Karpas-422 (cell line): Measurements from ENCODE around the gene CTNNA2. TPM values are rescaled to one million over a fixed set of nuclear protein-coding genes. Genes with fewer than 3 reads are reported as not detected.

Experiments
- DNase-seq: peaks from one replicate; pipeline ENCODE4 v3.0.0-alpha.2; 2015
- H2AFZ ChIP-seq: fragments of 200-600 bp; sonication (generic); 2 replicates; pipeline ENCODE4 v1.6.1; 2014; ENCODE audit warnings: antibody characterized with exemption, low read length, mixed read lengths
- H3K27ac ChIP-seq: fragments of 200-600 bp; sonication (generic); 2 replicates; pipeline ENCODE4 v1.5.1; 2014; ENCODE audit warnings: mild to moderate bottlenecking, low read length, moderate library complexity
- H3K27me3 ChIP-seq: fragments of 200-600 bp; sonication (generic); 2 replicates; pipeline ENCODE4 v1.6.1; 2014; ENCODE audit warnings: low read length, mixed read lengths
- H3K36me3 ChIP-seq: fragments of 200-600 bp; sonication (generic); 2 replicates; pipeline ENCODE4 v1.6.1; 2014; ENCODE audit warnings: low read length, mixed read lengths; ENCODE audit not compliant: insufficient read depth
- H3K4me1 ChIP-seq: fragments of 200-600 bp; sonication (generic); 2 replicates; pipeline ENCODE4 v1.6.1; 2014; ENCODE audit warnings: mild to moderate bottlenecking, low read length, mixed read lengths
- H3K4me2 ChIP-seq: fragments of 200-600 bp; sonication (generic); 2 replicates; pipeline ENCODE4 v1.6.1; 2014; ENCODE audit warnings: low read length, low read depth, mild to moderate bottlenecking; ENCODE audit not compliant: poor library complexity, severe bottlenecking
- H3K4me3 ChIP-seq: fragments of 200-600 bp; sonication (generic); 2 replicates; pipeline ENCODE4 v1.5.1; 2014; ENCODE audit warnings: mild to moderate bottlenecking, antibody characterized with exemption, low read length, mixed read lengths
- H3K79me2 ChIP-seq: fragments of 200-600 bp; sonication (generic); 2 replicates; pipeline ENCODE4 v1.6.1; 2014; ENCODE audit warnings: mild to moderate bottlenecking, low read length, mixed read lengths
- H3K9ac ChIP-seq: fragments of 200-600 bp; sonication (generic); 2 replicates; pipeline ENCODE4 v1.6.0; 2014; ENCODE audit warnings: low read length
- H3K9me2 ChIP-seq: fragments of 200-600 bp; sonication (generic), shearing (Covaris generic); replicated peaks from 2 replicates; pipeline ENCODE4 v1.6.0; 2014; ENCODE audit warnings: mild to moderate bottlenecking, low read length, moderate library complexity; ENCODE audit not compliant: insufficient read depth
- H3K9me3 ChIP-seq: fragments of 300-700, 200-600 bp; sonication (generic); 2 replicates; pipeline ENCODE4 v1.6.1; 2014; ENCODE audit warnings: low read length, mixed read lengths
- H4K20me1 ChIP-seq: fragments of 200-600 bp; sonication (generic); 2 replicates; pipeline ENCODE4 v1.6.1; 2014; ENCODE audit warnings: mild to moderate bottlenecking, antibody characterized with exemption, low read length, low read depth; ENCODE audit not compliant: insufficient read depth
- total RNA-seq: library from RNA; depleted of rRNA; stranded (reverse); fragments of >200 nt; shearing (Covaris generic); gene quantifications from 2 replicates; pipeline ENCODE4 v1.2.3, GENCODE V29; 2014; ENCODE audit warnings: low replicate concordance

The CTNNA2 gene
- total RNA-seq, 1 experiment from 2014 or later: not detected

DNA sequence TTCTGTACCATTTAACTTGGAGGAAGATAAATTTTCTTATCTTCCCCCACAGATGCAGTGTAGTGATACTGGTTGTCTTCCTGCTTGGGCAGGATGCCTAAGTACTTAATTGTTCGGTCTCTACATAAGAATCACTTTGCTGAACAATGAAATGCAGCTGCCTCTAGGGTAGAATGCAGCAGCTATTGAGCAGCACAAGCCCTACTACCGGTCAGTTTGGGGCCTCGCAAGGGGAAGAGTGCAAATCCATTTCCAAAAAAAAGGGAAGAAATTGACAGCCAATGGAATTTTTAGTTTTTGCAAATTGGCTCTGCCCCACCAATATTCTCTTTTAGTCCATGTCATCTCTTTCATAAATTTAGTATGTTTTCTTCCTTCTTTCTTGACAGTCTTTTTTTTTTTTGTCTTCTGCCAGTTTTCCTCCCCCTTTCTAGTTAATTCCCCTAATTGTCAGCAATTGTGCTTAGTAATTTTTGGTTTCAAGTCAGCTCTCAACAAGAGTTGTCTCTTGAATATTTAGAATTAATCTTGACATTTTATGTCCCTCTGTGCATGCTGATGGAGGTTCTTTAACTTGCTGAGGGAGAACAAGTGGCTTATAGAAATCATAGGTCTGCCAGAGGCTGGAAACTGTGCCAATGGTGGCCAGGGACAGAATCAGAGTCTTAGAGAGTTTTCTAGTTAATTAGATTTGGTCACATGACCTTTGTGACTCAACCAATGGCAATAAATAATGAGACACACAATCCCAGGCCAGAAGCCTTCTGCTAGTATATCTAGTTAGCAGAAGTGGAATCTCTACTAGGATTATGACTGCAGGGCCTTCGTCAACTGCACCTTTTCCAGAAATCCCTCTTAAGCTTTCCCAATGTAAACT, 270.0 kb downstream of the CTNNA2 start:
- no peaks in the 10 kb centered on the region for H3K9me3 ChIP-seq
- no peaks in the 10 kb centered on the region for H3K4me1 ChIP-seq
- no peaks in the 10 kb centered on the region for H3K36me3 ChIP-seq
- no peak overlapping the region for H3K9ac ChIP-seq
- no peak for DNase-seq
- no peaks in the 10 kb centered on the region for H3K9me2 ChIP-seq
- no peak overlapping the region for H3K4me2 ChIP-seq
- H4K20me1 ChIP-seq: no peaks in the 10 kb centered on the region
- no peaks in the 10 kb centered on the region for H3K27me3 ChIP-seq
- H3K4me3 ChIP-seq: no peak overlapping the region
- H2AFZ ChIP-seq: no peak overlapping the region
- H3K27ac ChIP-seq: no peak overlapping the region
- no peaks in the 10 kb centered on the region for H3K79me2 ChIP-seq

DNA sequence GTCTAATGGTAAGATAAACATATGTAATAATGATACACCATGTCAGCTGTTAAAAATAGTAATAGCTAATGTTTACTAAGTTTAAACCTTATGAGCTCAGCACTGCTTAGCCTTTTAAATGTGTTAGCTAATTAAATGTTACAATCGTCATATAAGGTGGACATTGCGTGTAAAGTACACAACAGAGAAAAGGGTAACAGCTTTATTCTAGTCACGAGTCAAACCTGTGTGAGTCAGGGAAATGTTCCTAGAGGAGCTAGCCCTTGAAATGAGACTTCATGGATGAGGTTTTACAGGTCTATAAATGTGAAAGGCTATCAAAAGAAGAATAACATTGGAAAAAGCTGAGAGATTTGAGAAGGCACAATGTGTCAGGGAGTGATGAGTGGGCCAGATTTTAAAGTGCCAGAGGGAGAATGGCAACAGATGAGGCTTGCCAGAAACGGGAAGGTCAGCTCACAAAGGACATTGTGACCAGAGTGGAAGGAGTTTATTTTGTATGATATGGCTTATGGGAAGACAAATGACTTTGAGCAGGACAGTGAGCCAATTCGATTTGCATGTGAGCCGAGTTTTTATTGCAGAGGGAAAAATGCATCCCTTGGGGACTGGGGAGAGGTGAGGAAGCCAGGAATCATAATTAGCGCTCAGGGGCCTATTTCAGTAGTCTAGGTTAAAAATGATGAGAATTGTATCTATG, 276.3 kb downstream of the CTNNA2 start:
- Histone ChIP-seq H3K9ac (no peak overlapping the region), H3K9me2 (no peaks in the 10 kb centered on the region), H3K4me2 (no peak overlapping the region), H3K4me1 (no peaks in the 10 kb centered on the region), H3K4me3 (no peak overlapping the region), H3K36me3 (no peaks in the 10 kb centered on the region), H3K27ac (no peak overlapping the region), H3K79me2 (no peaks in the 10 kb centered on the region), H2AFZ (no peak overlapping the region), H4K20me1 (no peaks in the 10 kb centered on the region), H3K27me3 (no peaks in the 10 kb centered on the region), H3K9me3 (no peaks in the 10 kb centered on the region)
- no peak for DNase-seq

GRCh38 chr2:79789811-79790210, 277.0 kb downstream of the CTNNA2 start:
- Histone ChIP-seq H3K27ac (no peak overlapping the region), H3K4me3 (no peak overlapping the region), H3K4me2 (no peak overlapping the region), H3K9me2 (no peaks in the 10 kb centered on the region), H3K27me3 (no peaks in the 10 kb centered on the region), H3K9me3 (no peaks in the 10 kb centered on the region), H4K20me1 (no peaks in the 10 kb centered on the region), H3K79me2 (no peaks in the 10 kb centered on the region), H3K9ac (no peak overlapping the region), H3K4me1 (no peaks in the 10 kb centered on the region), H2AFZ (no peak overlapping the region), H3K36me3 (no peaks in the 10 kb centered on the region)
- no peak for DNase-seq

DNA sequence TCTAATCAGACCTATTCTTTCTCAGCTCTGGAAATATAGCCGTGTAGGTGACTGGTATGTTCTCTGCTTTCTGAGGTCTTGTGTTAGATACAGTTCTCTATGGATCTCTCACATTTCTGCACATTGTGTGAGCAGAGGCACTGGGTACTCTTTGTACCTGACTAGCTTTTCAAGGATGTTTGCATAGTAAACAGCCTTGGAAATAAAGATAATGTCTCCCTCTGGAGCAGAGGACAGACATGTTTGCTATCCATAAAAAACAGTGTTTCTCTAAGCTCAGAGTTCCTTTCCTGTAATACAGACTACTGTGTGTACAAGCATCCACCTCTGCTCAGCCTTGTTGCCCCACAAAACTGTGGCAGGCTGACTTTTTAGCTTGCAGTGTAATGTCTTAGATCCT, 279.2 kb downstream of the CTNNA2 start:
- H3K9ac ChIP-seq: no peak overlapping the region

DNA sequence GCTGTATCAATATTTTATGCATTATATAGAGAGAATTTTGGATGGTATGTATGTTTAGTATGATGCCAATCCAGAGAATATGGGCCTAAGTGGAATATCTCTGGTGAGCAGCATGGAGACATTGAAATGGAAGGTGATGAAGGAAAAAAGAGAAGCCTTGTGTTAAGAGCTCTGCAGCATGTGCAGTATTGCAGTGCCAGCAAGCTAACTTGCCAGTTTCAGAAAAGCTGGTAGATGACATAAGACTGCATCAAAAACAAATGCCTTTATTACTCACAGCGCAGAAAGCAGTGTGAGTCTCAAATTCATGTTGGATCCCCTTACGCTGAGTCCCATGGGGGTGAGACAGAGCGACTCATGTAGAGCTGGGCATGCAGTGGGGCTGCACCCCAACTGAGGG, 280.2 kb downstream of the CTNNA2 start:
- Histone ChIP-seq H3K9me2 (no peaks in the 10 kb centered on the region), H2AFZ (no peak overlapping the region), H3K9me3 (no peaks in the 10 kb centered on the region), H3K4me2 (no peak overlapping the region), H4K20me1 (no peaks in the 10 kb centered on the region), H3K4me1 (no peaks in the 10 kb centered on the region), H3K27ac (no peak overlapping the region), H3K36me3 (no peaks in the 10 kb centered on the region), H3K27me3 (no peaks in the 10 kb centered on the region), H3K9ac (no peak overlapping the region), H3K79me2 (no peaks in the 10 kb centered on the region), H3K4me3 (no peak overlapping the region)
- DNase-seq: no peak

More for the DNA sequence above, 279.2 kb downstream of the CTNNA2 start:
- DNase-seq: no peak
- H3K4me2 ChIP-seq: no peak overlapping the region
- no peak overlapping the region for H3K27ac ChIP-seq
- H3K4me1 ChIP-seq: no peaks in the 10 kb centered on the region
- no peaks in the 10 kb centered on the region for H3K9me3 ChIP-seq
- no peak overlapping the region for H3K4me3 ChIP-seq
- no peaks in the 10 kb centered on the region for H4K20me1 ChIP-seq
- no peaks in the 10 kb centered on the region for H3K79me2 ChIP-seq
- H3K27me3 ChIP-seq: no peaks in the 10 kb centered on the region
- H2AFZ ChIP-seq: no peak overlapping the region
- H3K36me3 ChIP-seq: no peaks in the 10 kb centered on the region
- H3K9me2 ChIP-seq: no peaks in the 10 kb centered on the region

DNA sequence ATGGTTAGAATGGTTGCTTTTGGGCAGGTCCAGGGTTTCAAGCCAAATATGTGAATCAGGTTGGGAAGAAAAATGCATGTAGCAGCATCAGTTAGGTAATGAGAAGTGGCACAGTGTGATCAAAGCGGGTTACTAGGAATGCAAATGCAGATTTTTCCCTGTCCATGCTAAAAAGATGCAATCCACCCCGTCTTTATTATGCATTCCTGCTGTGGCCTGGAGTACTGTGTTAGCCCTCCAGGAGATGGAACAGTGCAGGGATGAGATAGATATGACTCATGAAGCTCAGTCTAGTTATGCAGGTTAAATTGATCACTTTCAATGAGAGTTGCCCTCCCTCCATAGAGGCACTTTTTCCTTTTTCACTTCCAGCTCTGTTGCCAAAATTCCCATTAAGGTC, 283.8 kb downstream of the CTNNA2 start:
- H3K9me2 ChIP-seq: no peaks in the 10 kb centered on the region
- no peak overlapping the region for H3K4me2 ChIP-seq
- no peaks in the 10 kb centered on the region for H3K79me2 ChIP-seq
- H3K27me3 ChIP-seq: no peaks in the 10 kb centered on the region
- no peak overlapping the region for H2AFZ ChIP-seq
- no peak for DNase-seq
- no peaks in the 10 kb centered on the region for H4K20me1 ChIP-seq
- no peaks in the 10 kb centered on the region for H3K4me1 ChIP-seq
- no peak overlapping the region for H3K4me3 ChIP-seq
- H3K9me3 ChIP-seq: no peaks in the 10 kb centered on the region
- H3K27ac ChIP-seq: no peak overlapping the region
- H3K36me3 ChIP-seq: no peaks in the 10 kb centered on the region
- no peak overlapping the region for H3K9ac ChIP-seq

- no peak overlapping the region for H3K27ac ChIP-seq
- no peak overlapping the region for H3K4me2 ChIP-seq
- no peaks in the 10 kb centered on the region for H3K79me2 ChIP-seq
- no peaks in the 10 kb centered on the region for H3K9me2 ChIP-seq
- no peaks in the 10 kb centered on the region for H4K20me1 ChIP-seq
- no peaks in the 10 kb centered on the region for H3K9me3 ChIP-seq
- H2AFZ ChIP-seq: no peak overlapping the region
- no peaks in the 10 kb centered on the region for H3K36me3 ChIP-seq
- no peak for DNase-seq
- no peaks in the 10 kb centered on the region for H3K4me1 ChIP-seq
- no peaks in the 10 kb centered on the region for H3K27me3 ChIP-seq
- no peak overlapping the region for H3K9ac ChIP-seq
- H3K4me3 ChIP-seq: no peak overlapping the region
Measured at GRCh38 chr2:79798776-79799175, 285.9 kb downstream of the CTNNA2 start.

GRCh38 chr2:79799729-79800128, 286.9 kb downstream of the CTNNA2 start:
- DNase-seq: no peak
- H2AFZ ChIP-seq: no peak overlapping the region
- H3K27me3 ChIP-seq: no peaks in the 10 kb centered on the region

More at GRCh38 chr2:79799729-79800128, 286.9 kb downstream of the CTNNA2 start:
- H3K4me2 ChIP-seq: no peak overlapping the region
- no peaks in the 10 kb centered on the region for H4K20me1 ChIP-seq
- H3K27ac ChIP-seq: no peak overlapping the region
- H3K36me3 ChIP-seq: no peaks in the 10 kb centered on the region
- no peaks in the 10 kb centered on the region for H3K9me3 ChIP-seq
- H3K9me2 ChIP-seq: no peaks in the 10 kb centered on the region
- H3K9ac ChIP-seq: no peak overlapping the region
- H3K79me2 ChIP-seq: no peaks in the 10 kb centered on the region
- H3K4me1 ChIP-seq: no peaks in the 10 kb centered on the region
- H3K4me3 ChIP-seq: no peak overlapping the region
